Motor neuron (in vitro differentiated cells): Measurements from ENCODE around the gene AHDC1. TPM values are rescaled to one million over a fixed set of nuclear protein-coding genes. Genes with fewer than 3 reads are reported as not detected.

Experiments
- ATAC-seq, 8 experiments: fragments of 200-7000 bp; cut with Tn5 transposase; replicated peaks in 6 of 8; 2 replicates each; pipeline ENCODE4 v1.8.0; 2021; ENCODE audit warnings: mild to moderate bottlenecking in 8 of 8, moderate library complexity in 8 of 8
- H3K27ac ChIP-seq, 2 donors: fragments of 250-450 bp; sonication (Bioruptor Pico); 2 replicates each; pipeline ENCODE4 v1.9.0; 2021; ENCODE audit warnings: antibody characterized with exemption in 2 of 2, mild to moderate bottlenecking in 2 of 2, moderate library complexity in 1 of 2
- H3K4me1 ChIP-seq, 2 donors: fragments of 250-450 bp; sonication (Bioruptor Pico); replicated peaks in 1 of 2; 2 replicates each; pipeline ENCODE4 v1.6.1; 2021; ENCODE audit warnings: antibody characterized with exemption in 2 of 2, mild to moderate bottlenecking in 2 of 2, moderate library complexity in 1 of 2
- H3K4me3 ChIP-seq, 5 donors: fragments of 250-450 bp; sonication (Bioruptor Pico); 2 replicates each; pipeline ENCODE4 v1.9.0; 2021; ENCODE audit warnings: antibody characterized with exemption in 5 of 5, mild to moderate bottlenecking in 5 of 5, moderate library complexity in 4 of 5
- WGBS, 10 experiments: fragments of 450-650 bp; shearing (Covaris generic); methylation state at CpG; one replicate each; pipeline ENCODE4 v1.0.0; 2022; 5-methylcytosine and 5-hydroxymethylcytosine counted together
- in situ Hi-C, 9 experiments: fragments of 400-800 bp; cut with MboI; loops; one replicate each; pipeline ENCODE4 v1.15.0; 2021; ENCODE audit warnings: low sequenced_read_pairs in 9 of 9, low pct_unique_long_range_greater_than_20kb in 2 of 9; ENCODE audit not compliant: unreplicated experiment in 9 of 9
- total RNA-seq, 8 experiments: library from RNA; unstranded; fragments of 300-600 nt; gene quantifications; 2 replicates each; pipeline versions ENCODE4 v1.2.3 to v1.2.4, GENCODE V29; 2022

Gene AHDC1
- total RNA-seq, 8 experiments from 2014 or later: 8.6 to 30.2 (median 14.4) TPM

DNA sequence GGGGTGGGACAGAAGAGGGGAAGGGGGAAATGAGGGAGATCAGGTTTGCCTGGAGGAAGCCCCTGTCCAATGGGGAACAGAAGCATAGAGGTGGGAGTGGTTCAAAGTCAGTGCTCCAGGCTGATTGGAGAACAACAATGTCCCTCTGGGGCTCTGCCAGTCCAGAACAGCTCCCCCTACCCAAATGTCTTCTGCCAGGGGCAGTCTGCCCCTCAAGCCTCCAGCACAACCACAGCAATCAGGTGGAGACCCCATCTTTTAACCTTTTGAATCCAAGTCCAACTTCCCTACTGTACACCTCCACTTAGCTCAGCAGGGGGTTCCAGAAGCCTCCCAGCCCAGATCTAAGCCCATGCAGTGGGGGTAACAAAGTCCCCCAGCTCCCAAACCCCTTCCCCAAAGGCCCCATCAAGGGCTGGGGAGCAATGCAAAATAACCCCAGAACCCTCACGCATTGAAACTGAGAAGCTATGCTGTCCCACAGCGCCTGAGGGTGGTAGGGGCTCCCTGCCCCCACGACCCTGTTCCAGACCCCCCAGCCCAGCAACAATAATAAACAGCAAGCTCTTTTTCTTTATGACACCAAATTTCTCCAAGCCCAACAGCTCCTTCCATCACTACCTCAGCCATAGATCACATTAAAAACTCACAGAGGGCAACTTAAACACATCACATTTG lies 3.3 kb downstream of the AHDC1 start:
- peaks cover 64 to 70% of the 10 kb centered on the region in 2 donors for H3K4me1 ChIP-seq
- H3K27ac ChIP-seq: peak overlapping the region in 1 of 2 donors; percentile 30
- in situ Hi-C loops: loop anchor here in 7 of 9 experiments (10.0 to 25.0 kb wide), 5 partner anchors 206 to 563 kb away; partner anchors contain the start of genes GPR3 (in 4 of the 7), TMEM222 (in 3 of the 7) and CD164L2 (in 2 of the 7)
- H3K4me3 ChIP-seq: peak overlapping the region in 1 of 5 donors; percentile 100
- peak in 4 of 8 experiments; percentile 6 to 14 (median 9) for ATAC-seq
- 50 to 80% (median 52%) methylated on average over 1 to 3 of the region's 3 CpGs; no CpG with 5 or more reads in 7 of the 10 experiments for WGBS, 10 experiments

DNA sequence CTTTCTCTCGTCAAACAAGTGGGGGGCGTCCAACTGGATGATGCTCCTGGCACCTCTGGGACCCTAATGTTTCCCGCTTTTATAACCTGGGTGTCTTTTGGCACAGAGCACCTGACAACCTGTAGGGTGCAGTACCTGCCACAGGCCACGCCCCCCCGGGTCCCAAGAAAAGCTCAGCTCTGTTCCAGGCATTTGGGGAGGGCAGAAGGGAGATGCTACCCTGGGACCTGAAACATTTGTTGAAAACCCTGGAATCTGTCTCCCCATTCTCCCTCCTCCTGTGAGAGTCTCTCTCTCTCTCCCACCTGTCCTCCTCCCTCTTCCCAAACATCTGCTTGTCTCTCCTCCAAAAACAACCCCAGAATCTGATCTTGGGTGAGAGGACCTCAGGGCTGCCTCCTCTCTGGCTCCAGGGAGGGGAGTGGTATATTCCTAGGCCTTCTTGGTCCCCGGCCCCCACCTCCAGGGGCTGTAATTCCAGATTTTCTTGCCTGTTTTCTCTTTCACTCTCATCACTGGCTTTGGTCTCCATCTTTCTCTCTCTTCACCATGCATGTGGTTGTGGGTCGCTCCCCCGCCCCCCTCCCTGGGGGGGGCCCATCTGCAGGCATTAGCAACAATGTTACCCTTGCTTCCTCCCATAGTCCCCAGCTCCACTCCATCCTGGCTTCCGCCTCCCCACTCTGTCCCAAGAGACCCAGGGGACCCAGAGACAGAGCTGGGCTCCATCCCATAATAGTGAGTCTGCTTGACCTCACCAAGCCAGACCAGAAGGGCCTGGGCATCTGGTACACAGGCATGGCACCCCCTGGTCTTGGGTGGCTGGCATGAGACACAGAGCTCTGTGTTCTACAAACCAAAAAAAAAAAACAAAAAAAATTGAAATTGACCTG lies 4.1 kb downstream of the AHDC1 start:
- in situ Hi-C loops: loop anchor here in 7 of 9 experiments (10.0 to 25.0 kb wide), 5 partner anchors 205 to 563 kb away; partner anchors contain the start of genes GPR3 (in 4 of the 7), TMEM222 (in 3 of the 7) and CD164L2 (in 2 of the 7)
- Histone ChIP-seq H3K4me1 (peaks cover 72 to 78% of the 10 kb centered on the region in 2 donors), H3K27ac (peak overlapping the region; percentile 30 to 45), H3K4me3 (no peak overlapping the region)
- no peak for ATAC-seq
- WGBS, 10 experiments: 33 to 65% (median 63%) methylated on average over 2 to 6 of the region's 9 CpGs; no CpG with 5 or more reads in 6 of the 10 experiments

DNA sequence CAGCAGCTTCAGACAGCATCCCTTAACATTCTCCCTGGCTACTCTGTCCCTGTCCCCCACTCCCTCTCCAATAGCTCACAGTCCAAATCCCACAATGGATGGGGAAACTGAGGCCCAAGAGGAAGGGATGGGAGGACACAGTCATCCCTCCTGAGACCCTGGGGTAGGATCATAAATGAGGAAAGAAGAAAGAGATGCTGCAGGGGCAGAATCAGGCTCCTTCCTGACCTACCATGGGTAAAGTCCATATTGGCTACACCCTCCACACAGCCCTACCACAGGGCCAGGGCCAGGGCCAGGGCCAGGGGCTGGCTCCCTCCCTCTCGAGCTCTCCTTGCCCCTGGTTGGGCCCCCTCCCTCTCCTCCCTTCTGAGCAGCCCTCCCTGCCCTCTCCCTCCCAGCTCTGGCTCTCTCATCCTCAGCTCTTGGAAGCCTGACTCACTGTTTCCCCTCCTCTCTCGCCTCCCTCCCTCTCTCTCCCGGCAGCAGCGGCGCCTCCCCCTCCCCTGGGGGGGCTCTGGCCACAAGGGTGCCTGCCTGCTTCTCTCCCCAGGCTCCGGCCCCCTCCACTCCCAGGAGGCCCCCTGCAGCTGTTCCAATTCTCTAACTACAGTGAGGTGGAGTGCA lies 4.9 kb downstream of the AHDC1 start:
- Histone ChIP-seq H3K4me1 (peaks cover 80% of the 10 kb centered on the region in 2 donors), H3K4me3 (peak overlapping the region in 1 of 5 donors; percentile 5), H3K27ac (peak overlapping the region; percentile 30 to 45)
- WGBS, 10 experiments: no CpG with 5 or more reads among the region's 6 CpGs
- in situ Hi-C loops: no loop called here
- ATAC-seq: peak in 7 of 8 experiments; percentile 31 to 71 (median 67)

GRCh38 chr1:27598295-27598687 lies 5.7 kb downstream of the AHDC1 start:
- H3K4me1 ChIP-seq: peaks cover 87 to 88% of the 10 kb centered on the region in 2 donors
- peak in 2 of 8 experiments; percentile 1 to 2 for ATAC-seq
- peak overlapping the region; percentile 30 to 45 for H3K27ac ChIP-seq
- H3K4me3 ChIP-seq: no peak overlapping the region
- in situ Hi-C loops: no loop called here
- WGBS, 10 experiments: no CpG with 5 or more reads among the region's 3 CpGs

- ATAC-seq: no peak
- Histone ChIP-seq H3K4me3 (no peak overlapping the region), H3K4me1 (peaks cover 93 to 94% of the 10 kb centered on the region in 2 donors), H3K27ac (peak overlapping the region; percentile 24 to 30)
- in situ Hi-C loops: no loop called here
- WGBS, 10 experiments: 51 to 92% (median 73%) methylated on average over 1 to 5 of the region's 7 CpGs; no CpG with 5 or more reads in 1 of the 10 experiments
Measured at GRCh38 chr1:27597516-27598294, 6.2 kb downstream of the AHDC1 start.

DNA sequence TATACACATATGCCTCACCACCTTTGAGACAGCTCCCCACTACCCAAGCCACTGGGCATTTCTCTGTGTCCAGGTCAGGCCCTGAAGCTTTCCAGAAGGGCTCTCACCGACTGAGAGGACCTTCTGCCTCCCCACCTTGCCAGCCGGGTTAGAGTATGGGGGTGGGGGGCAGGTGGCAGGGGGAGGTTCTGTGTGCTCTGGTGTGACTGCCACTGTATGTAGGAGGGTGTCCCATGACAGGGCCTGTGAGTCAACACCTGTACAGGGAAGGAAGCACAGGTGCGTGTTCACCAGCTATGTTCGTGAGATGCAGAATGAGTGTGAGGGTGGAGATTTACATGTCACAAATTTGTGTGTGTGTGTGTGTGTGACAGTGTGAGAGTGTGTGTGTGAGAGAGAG lies 7.0 kb downstream of the AHDC1 start:
- in situ Hi-C loops: no loop called here

DNA sequence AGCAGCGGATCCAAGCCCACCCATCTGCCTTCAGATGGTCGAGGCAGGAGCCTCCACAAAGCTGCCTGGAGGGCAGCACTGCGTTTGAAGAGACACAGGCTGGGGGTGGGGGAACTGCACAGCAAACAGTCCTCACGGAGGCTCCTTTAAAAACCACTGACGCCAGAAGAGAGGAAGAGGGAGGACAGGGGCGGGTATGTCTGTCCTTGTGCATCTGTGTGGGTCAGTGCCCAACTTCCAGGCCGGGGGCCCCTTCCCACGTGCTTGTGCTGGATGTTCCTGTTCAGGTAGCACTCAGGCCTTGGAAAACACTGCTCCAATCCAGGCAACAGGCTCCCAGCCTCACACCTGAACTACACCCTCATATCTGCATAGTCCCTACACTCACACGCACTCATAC lies 7.7 kb downstream of the AHDC1 start:
- Histone ChIP-seq H3K27ac (no peak overlapping the region), H3K4me3 (no peak overlapping the region), H3K4me1 (peaks cover 99 to 100% of the 10 kb centered on the region in 2 donors)
- ATAC-seq: no peak
- WGBS, 10 experiments: 42 to 83% (median 47%) methylated on average over 1 to 7 of the region's 9 CpGs; no CpG with 5 or more reads in 6 of the 10 experiments
- in situ Hi-C loops: no loop called here

More for the DNA sequence above, 7.0 kb downstream of the AHDC1 start:
- no peak overlapping the region for H3K4me3 ChIP-seq
- 100% methylated on average over 1 to 2 of the region's 4 CpGs; no CpG with 5 or more reads in 8 of the 10 experiments for WGBS, 10 experiments
- no peak for ATAC-seq
- H3K27ac ChIP-seq: no peak overlapping the region
- H3K4me1 ChIP-seq: peaks cover 100% of the 10 kb centered on the region in 2 donors

- H3K4me3 ChIP-seq: no peak overlapping the region
- H3K27ac ChIP-seq: no peak overlapping the region
- no peak for ATAC-seq
- in situ Hi-C loops: no loop called here
- WGBS, 10 experiments: 43 to 100% (median 95%) methylated on average over 1 to 3 of the region's 5 CpGs; no CpG with 5 or more reads in 5 of the 10 experiments
- H3K4me1 ChIP-seq: peaks cover 99 to 100% of the 10 kb centered on the region in 2 donors
Measured at GRCh38 chr1:27595597-27595996, 8.3 kb downstream of the AHDC1 start.

DNA sequence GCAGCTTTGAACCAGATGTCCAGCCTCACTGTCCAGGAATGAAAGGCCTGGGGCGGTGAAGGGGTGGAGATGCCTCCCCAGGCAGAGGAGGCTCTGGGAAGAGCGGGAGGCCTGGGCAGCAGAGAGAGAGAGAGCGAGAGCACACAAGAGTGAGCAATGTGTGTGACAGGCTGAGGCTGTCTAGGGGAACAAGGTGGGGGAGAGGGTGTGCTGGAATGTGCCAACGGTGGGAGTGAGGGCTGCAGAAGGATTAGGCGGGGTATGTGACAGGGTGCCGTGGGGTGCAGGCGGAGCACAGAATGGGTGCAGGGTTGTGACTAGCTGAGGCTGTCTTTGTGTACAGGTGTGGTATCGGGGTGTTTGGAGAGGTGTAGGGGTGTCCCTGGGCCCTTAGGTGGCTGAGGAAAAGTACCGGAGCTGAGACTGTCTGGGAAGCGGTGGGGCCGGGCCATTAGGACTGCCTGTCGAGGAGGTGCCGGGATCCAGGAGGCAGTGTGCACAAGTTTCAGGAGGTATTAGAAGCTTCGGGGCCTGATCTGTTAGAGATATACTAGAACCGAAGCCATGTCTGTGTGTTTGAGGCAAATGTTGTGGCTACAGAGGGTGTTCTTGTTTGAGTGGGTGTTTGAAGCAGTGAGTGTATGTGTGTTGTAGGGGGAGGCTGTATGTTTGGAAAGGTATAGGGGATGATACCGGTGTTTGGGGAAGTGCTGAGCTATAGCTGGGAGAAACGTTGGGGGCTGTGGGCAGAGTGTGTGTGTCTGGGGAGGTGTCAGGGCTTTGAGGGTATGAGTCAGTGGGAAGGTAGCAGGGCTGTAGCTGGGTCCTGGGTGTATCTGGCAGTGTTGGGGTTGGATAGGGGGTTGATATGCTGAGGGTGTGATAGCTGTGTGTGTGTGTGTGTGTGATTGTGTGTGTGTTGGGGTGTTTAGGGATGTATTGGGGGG lies 9.1 kb downstream of the AHDC1 start:
- Histone ChIP-seq H3K4me3 (no peak overlapping the region), H3K27ac (peak overlapping the region; percentile 71 to 78)
- ATAC-seq: peak in 6 of 8 experiments; percentile 1 to 71 (median 34)

DNA sequence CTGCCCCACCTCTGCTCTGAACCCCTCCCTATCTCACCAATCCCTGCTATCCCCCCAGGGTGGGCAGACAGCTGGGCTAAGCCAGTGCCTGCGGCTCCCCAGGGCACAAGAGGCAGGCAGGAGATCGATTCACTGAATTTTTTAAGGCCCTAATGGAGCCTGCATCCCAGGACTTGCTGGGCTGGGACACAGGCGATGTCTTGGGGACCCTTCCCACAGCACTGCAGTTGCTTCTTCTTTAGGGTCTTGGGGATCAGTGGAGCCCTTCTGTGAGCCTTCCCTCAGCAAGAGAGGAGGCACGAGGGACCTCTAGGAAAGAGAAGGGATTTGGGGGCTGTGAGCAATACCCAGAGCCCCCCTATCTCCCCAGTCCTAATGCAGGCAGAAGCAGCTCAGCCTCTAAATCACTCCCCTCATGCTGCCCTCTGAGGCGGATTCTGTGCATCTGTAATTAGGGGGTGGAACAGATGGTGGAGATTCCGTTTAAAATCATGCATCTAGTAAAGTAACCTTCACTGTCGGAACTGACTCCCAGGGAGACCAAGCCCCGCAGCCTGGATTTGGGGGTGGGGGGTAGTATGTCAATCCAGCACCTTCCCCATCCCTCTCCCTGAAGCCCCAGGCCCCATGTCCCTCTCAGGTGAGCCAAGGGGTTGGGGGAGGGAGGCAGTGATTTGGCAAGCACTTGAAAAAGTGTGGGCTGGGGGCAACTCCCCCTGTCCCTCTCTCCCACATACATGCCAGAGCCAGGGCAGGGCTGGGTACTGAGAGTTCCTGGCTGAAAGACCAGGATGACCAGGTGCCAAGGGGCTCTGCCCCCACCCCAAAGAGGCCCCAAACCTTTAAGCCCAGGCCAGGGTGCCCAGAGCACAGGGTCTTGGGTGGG lies 10.0 kb downstream of the AHDC1 start:
- Histone ChIP-seq H3K4me1 (peaks cover 99 to 100% of the 10 kb centered on the region in 2 donors), H3K4me3 (no peak overlapping the region), H3K27ac (peak overlapping the region; percentile 71 to 78)
- peak in 7 of 8 experiments; percentile 8 to 66 (median 24) for ATAC-seq
- 0% methylated on average over 5 of the region's 8 CpGs; no CpG with 5 or more reads in 9 of the 10 experiments for WGBS, 10 experiments
- in situ Hi-C loops: no loop called here

More for the DNA sequence above, 9.1 kb downstream of the AHDC1 start:
- in situ Hi-C loops: no loop called here
- H3K4me1 ChIP-seq: peaks cover 99 to 100% of the 10 kb centered on the region in 2 donors
- 0 to 74% (median 33%) methylated on average over 1 to 14 of the region's 17 CpGs; no CpG with 5 or more reads in 3 of the 10 experiments for whole genome bisulfite sequencing, 10 experiments
